ENCODE results near the gene TOMM20L. TPM values are rescaled to one million over a fixed set of nuclear protein-coding genes. Genes with fewer than 3 reads are reported as not detected.
A peak's percentile ranks its signal among the peaks of the same experiment; 100 is the strongest.

Gene TOMM20L
- total and polyA plus RNA-seq, 2 of the 13 experiments (the other 11 are each of a cell fraction or from before 2014, with no cell fraction given): 0.46 TPM; not detected in 1

DNA sequence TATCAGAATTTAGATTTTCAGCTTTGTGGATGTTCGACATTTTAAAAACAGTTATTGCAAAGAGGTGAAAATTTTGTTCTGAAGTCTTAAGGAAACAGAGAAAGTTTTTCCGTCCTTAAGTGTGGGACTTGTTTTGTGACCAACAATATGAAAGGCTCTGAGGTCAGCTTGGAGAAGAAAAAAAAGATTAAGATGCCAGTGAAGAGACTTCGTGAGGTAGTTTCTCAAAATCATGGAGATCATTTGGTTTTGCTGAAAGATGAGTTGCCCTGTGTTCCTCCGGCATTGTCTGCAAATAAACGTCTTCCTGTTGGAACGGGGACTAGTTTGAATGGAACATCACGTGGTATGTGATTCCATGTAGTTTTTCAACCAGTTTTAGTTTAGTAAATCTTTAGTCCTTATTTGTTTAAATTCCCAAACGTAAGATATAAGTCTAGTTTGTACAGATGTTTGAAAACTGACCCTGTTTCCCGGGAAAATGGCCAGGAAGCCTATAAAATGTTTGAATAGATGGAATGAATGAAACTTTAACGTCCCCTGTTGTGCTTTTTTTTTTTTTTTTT is 32.5 kb downstream of the TOMM20L start (continued):
- TF ChIP-seq, protein P1, sequence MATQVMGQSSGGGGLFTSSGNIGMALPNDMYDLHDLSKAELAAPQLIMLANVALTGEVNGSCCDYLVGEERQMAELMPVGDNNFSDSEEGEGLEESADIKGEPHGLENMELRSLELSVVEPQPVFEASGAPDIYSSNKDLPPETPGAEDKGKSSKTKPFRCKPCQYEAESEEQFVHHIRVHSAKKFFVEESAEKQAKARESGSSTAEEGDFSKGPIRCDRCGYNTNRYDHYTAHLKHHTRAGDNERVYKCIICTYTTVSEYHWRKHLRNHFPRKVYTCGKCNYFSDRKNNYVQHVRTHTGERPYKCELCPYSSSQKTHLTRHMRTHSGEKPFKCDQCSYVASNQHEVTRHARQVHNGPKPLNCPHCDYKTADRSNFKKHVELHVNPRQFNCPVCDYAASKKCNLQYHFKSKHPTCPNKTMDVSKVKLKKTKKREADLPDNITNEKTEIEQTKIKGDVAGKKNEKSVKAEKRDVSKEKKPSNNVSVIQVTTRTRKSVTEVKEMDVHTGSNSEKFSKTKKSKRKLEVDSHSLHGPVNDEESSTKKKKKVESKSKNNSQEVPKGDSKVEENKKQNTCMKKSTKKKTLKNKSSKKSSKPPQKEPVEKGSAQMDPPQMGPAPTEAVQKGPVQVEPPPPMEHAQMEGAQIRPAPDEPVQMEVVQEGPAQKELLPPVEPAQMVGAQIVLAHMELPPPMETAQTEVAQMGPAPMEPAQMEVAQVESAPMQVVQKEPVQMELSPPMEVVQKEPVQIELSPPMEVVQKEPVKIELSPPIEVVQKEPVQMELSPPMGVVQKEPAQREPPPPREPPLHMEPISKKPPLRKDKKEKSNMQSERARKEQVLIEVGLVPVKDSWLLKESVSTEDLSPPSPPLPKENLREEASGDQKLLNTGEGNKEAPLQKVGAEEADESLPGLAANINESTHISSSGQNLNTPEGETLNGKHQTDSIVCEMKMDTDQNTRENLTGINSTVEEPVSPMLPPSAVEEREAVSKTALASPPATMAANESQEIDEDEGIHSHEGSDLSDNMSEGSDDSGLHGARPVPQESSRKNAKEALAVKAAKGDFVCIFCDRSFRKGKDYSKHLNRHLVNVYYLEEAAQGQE (IDR thresholded peaks at IDR 0.05; ENCODE audit: borderline replicate concordance in 1 of 2, low read depth in 1 of 2, low read length in 2 of 2): 0 out of 4 replicates have a peak, but pooled peaks of 1 of the 2 experiments have one; percentile 11
- TF ChIP-seq THYN1 (CRISPR knock-in tag; IDR thresholded peaks at IDR 0.05; ENCODE audit: borderline replicate concordance, low read depth) (no peak), GABPA (IDR thresholded peaks at IDR 0.05; ENCODE audit: low read depth, low read length) (no peak), GABPA (CRISPR knock-in tag; IDR thresholded peaks at IDR 0.05; ENCODE audit: low read depth) (peak; percentile 52)
- TF ChIP-seq, protein P2, sequence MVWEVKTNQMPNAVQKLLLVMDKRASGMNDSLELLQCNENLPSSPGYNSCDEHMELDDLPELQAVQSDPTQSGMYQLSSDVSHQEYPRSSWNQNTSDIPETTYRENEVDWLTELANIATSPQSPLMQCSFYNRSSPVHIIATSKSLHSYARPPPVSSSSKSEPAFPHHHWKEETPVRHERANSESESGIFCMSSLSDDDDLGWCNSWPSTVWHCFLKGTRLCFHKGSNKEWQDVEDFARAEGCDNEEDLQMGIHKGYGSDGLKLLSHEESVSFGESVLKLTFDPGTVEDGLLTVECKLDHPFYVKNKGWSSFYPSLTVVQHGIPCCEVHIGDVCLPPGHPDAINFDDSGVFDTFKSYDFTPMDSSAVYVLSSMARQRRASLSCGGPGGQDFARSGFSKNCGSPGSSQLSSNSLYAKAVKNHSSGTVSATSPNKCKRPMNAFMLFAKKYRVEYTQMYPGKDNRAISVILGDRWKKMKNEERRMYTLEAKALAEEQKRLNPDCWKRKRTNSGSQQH (CRISPR knock-in tag; IDR thresholded peaks at IDR 0.05; ENCODE audit: low read depth): peak; percentile 95; the same call in 1 of the 2 replicates
- TF ChIP-seq, protein P3, sequence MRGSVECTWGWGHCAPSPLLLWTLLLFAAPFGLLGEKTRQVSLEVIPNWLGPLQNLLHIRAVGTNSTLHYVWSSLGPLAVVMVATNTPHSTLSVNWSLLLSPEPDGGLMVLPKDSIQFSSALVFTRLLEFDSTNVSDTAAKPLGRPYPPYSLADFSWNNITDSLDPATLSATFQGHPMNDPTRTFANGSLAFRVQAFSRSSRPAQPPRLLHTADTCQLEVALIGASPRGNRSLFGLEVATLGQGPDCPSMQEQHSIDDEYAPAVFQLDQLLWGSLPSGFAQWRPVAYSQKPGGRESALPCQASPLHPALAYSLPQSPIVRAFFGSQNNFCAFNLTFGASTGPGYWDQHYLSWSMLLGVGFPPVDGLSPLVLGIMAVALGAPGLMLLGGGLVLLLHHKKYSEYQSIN (CRISPR knock-in tag; IDR thresholded peaks at IDR 0.05; ENCODE audit: borderline replicate concordance): no peak
- TF ChIP-seq, protein P4, sequence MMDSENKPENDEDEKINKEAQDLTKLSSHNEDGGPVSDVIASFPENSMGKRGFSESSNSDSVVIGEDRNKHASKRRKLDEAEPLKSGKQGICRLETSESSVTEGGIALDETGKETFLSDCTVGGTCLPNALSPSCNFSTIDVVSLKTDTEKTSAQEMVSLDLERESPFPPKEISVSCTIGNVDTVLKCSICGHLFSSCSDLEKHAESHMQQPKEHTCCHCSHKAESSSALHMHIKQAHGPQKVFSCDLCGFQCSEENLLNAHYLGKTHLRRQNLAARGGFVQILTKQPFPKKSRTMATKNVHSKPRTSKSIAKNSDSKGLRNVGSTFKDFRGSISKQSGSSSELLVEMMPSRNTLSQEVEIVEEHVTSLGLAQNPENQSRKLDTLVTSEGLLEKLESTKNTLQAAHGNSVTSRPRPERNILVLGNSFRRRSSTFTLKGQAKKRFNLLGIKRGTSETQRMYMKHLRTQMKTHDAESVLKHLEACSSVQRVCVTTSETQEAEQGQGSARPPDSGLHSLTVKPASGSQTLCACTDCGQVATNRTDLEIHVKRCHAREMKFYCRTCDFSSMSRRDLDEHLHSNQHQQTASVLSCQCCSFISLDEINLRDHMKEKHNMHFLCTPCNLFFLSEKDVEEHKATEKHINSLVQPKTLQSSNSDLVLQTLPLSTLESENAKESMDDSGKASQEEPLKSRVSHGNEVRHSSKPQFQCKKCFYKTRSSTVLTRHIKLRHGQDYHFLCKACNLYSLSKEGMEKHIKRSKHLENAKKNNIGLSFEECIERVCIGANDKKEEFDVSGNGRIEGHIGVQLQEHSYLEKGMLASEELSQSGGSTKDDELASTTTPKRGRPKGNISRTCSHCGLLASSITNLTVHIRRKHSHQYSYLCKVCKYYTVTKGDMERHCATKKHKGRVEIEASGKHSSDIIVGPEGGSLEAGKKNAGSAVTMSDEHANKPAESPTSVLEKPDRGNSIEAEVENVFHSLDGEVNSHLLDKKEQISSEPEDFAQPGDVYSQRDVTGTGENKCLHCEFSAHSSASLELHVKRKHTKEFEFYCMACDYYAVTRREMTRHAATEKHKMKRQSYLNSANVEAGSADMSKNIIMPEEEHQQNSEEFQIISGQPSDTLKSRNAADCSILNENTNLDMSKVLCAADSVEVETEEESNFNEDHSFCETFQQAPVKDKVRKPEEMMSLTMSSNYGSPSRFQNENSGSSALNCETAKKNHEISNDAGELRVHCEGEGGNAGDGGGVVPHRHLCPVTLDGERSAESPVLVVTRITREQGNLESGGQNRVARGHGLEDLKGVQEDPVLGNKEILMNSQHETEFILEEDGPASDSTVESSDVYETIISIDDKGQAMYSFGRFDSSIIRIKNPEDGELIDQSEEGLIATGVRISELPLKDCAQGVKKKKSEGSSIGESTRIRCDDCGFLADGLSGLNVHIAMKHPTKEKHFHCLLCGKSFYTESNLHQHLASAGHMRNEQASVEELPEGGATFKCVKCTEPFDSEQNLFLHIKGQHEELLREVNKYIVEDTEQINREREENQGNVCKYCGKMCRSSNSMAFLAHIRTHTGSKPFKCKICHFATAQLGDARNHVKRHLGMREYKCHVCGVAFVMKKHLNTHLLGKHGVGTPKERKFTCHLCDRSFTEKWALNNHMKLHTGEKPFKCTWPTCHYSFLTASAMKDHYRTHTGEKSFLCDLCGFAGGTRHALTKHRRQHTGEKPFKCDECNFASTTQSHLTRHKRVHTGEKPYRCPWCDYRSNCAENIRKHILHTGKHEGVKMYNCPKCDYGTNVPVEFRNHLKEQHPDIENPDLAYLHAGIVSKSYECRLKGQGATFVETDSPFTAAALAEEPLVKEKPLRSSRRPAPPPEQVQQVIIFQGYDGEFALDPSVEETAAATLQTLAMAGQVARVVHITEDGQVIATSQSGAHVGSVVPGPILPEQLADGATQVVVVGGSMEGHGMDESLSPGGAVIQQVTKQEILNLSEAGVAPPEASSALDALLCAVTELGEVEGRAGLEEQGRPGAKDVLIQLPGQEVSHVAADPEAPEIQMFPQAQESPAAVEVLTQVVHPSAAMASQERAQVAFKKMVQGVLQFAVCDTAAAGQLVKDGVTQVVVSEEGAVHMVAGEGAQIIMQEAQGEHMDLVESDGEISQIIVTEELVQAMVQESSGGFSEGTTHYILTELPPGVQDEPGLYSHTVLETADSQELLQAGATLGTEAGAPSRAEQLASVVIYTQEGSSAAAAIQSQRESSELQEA (CRISPR knock-in tag; IDR thresholded peaks at IDR 0.05; ENCODE audit: not compliant biosample characterization): no peak

All from HepG2 (cell line).